ENCODE data around the gene ANKRD29.

ANKRD29 gene

DNA sequence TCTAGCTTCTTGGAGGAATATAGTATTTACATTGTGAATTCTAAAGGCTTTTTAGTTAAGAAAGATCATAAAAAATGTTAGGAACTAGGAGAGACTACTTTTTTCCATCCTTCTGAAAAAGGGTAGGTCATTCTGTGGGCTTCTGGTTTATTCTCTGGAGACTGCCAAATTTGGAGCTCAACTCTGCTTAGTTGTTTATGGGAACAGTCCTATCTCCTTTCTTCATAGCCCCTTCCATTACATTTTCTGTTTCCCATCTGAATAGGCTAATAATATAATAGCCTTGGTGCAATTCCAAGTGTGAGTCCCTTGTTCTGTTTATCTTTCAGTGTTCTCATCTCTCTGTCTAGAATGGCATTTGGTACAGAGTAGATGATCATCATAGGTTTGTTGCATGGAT is 42.1 kb upstream of the ANKRD29 start:
- no peak for DNase-seq (ENCODE audit: extremely low read depth, low read depth)
- TF ChIP-seq, protein P1, sequence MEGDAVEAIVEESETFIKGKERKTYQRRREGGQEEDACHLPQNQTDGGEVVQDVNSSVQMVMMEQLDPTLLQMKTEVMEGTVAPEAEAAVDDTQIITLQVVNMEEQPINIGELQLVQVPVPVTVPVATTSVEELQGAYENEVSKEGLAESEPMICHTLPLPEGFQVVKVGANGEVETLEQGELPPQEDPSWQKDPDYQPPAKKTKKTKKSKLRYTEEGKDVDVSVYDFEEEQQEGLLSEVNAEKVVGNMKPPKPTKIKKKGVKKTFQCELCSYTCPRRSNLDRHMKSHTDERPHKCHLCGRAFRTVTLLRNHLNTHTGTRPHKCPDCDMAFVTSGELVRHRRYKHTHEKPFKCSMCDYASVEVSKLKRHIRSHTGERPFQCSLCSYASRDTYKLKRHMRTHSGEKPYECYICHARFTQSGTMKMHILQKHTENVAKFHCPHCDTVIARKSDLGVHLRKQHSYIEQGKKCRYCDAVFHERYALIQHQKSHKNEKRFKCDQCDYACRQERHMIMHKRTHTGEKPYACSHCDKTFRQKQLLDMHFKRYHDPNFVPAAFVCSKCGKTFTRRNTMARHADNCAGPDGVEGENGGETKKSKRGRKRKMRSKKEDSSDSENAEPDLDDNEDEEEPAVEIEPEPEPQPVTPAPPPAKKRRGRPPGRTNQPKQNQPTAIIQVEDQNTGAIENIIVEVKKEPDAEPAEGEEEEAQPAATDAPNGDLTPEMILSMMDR (IDR thresholded peaks at IDR 0.05; ENCODE audit: low read depth, low read length, missing control alignments), result no peak
- H3K4me3 ChIP-seq (replicated peaks; ENCODE audit: low read depth, low read length), result no peak overlapping the region

GRCh38 chr18:23703987-23704384 is 41.3 kb upstream of the ANKRD29 start:
- no peak for DNase-seq (ENCODE audit: extremely low read depth, low read depth)
- TF ChIP-seq, protein P1 (IDR thresholded peaks at IDR 0.05; ENCODE audit: low read depth, low read length, missing control alignments), result no peak
- no peak overlapping the region for H3K4me3 ChIP-seq (replicated peaks; ENCODE audit: low read depth, low read length)

- peak; percentile 59 for DNase-seq (ENCODE audit: extremely low read depth, low read depth)
These were observed 40.6 kb upstream of the ANKRD29 start for GRCh38 chr18:23703057-23703986.

GRCh38 chr18:23702606-23703005 is 39.9 kb upstream of the ANKRD29 start:
- H3K4me3 ChIP-seq (replicated peaks; ENCODE audit: low read depth, low read length), result no peak overlapping the region
- TF ChIP-seq, protein P1 (IDR thresholded peaks at IDR 0.05; ENCODE audit: low read depth, low read length, missing control alignments), result no peak
- DNase-seq (ENCODE audit: extremely low read depth, low read depth), result no peak

More at GRCh38 chr18:23703057-23703986, 40.6 kb upstream of the ANKRD29 start:
- TF ChIP-seq, protein P1 (IDR thresholded peaks at IDR 0.05; ENCODE audit: low read depth, low read length, missing control alignments), result peak; percentile 50
- H3K4me3 ChIP-seq (replicated peaks; ENCODE audit: low read depth, low read length), result no peak overlapping the region

DNA sequence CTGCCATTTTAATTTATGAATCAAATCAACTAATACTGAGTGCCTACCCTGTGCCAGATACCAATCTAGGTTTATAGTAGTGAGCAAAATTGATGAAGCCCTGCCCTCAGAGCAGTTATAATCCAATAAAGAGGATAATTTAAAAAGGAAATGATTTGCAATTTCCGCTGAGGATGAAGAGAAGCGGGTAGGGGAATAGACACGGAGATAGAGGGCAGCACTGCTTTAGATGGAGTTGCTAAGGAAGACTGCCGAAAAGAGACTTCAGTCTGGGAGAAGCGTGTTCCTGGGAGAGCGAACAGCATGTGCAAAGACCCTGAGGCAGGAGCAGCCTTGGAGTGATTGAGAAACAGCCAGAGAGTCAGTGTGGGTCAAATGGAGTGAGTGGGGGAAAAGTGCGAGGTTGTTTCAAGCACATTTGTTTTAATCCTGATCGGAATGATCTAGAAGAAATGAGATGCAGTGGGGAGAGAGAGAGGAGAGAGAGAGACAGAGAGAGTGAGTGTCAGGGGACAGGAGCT is 38.9 kb upstream of the ANKRD29 start:
- H3K4me3 ChIP-seq (replicated peaks; ENCODE audit: low read depth, low read length), result no peak overlapping the region
- TF ChIP-seq, protein P1 (IDR thresholded peaks at IDR 0.05; ENCODE audit: low read depth, low read length, missing control alignments), result no peak
- DNase-seq (ENCODE audit: extremely low read depth, low read depth), result no peak

DNA sequence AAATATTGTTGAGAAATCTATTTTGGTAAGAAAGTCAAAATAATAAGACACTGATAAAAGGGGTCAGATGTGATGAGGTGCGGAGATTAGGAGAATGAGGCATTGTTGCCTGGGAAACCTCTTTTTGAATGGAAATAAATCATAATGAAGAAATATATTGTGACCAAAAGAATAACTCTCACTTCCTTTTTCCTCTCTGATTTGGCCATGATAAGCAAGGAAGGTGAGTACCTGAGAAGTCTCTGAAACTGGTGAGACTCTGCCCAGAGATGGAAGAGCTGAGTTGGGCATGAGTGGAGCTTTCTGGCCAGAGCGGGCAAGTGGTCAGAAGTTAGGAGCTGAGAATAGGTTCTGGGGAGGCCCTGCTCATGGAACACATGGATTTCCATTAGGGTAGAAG is 38.3 kb upstream of the ANKRD29 start:
- DNase-seq (ENCODE audit: extremely low read depth, low read depth), result no peak
- TF ChIP-seq, protein P1 (IDR thresholded peaks at IDR 0.05; ENCODE audit: low read depth, low read length, missing control alignments), result no peak
- H3K4me3 ChIP-seq (replicated peaks; ENCODE audit: low read depth, low read length), result no peak overlapping the region
